K562 (cell line): ENCODE results near the gene GLB1L3. TPM values are rescaled to one million over a fixed set of nuclear protein-coding genes. Genes with fewer than 3 reads are reported as not detected.
A peak's percentile ranks its signal among the peaks of the same experiment; 100 is the strongest.

Experiments used
- BRD4 ChIP-seq: fragments of 200-600 bp; sonication (generic); IDR thresholded peaks from 2 replicates; pipeline ENCODE4 v1.6.1; 2017; ENCODE audit warnings: inconsistent platforms
- CXXC5 ChIP-seq: fragments of 250-450 bp; sonication (Bioruptor Pico); IDR thresholded peaks from 2 replicates; pipeline ENCODE4 v1.8.0; 2022; ENCODE audit warnings: inconsistent platforms, mild to moderate bottlenecking, moderate library complexity
- KDM5B ChIP-seq: fragments of 200-600 bp; sonication (generic); IDR thresholded peaks from 2 replicates; pipeline ENCODE4 v1.6.1; 2012; ENCODE audit warnings: low read depth, mild to moderate bottlenecking, moderate library complexity, low read length, control low read depth, inconsistent platforms; ENCODE audit not compliant: insufficient replicate concordance
- NFATC3 ChIP-seq: fragments of 450-650 bp; IDR thresholded peaks from 2 replicates; pipeline ENCODE4 v1.6.1; 2017; ENCODE audit warnings: mild to moderate bottlenecking
- NR2C1 ChIP-seq, 2 experiments: fragments of 450-650 bp; IDR thresholded peaks; 2 replicates each; pipeline ENCODE4 v1.6.1; 2017; ENCODE audit warnings: mild to moderate bottlenecking in 2 of 2, antibody characterized with exemption in 1 of 2, inconsistent platforms in 1 of 2, missing compliant biosample characterization in 1 of 2, missing genetic modification characterization in 1 of 2
- SREBF2 ChIP-seq: sonication (generic); formaldehyde crosslinking; IDR thresholded peaks from 2 replicates; pipeline ENCODE4 v1.4.0; 2020; ENCODE audit warnings: mild to moderate bottlenecking, missing genetic modification reagents
- TCF7L2 ChIP-seq: fragments of 150-350 bp; IDR thresholded peaks from 2 replicates; pipeline ENCODE4 v1.6.1; 2016; ENCODE audit warnings: low read depth, mild to moderate bottlenecking, low read length, moderate library complexity
- TEAD1 ChIP-seq, 2 experiments: fragments of 450-650 bp in 1 of 2; sonication (generic) in 1 of 2; formaldehyde crosslinking; IDR thresholded peaks; 2 replicates each; pipeline versions ENCODE4 v1.4.0 to v1.8.0; 2020 to 2022; ENCODE audit warnings: mild to moderate bottlenecking in 2 of 2, missing genetic modification reagents in 1 of 2
- ZBTB1 ChIP-seq: sonication (generic); formaldehyde crosslinking; IDR thresholded peaks from 2 replicates; pipeline ENCODE4 v1.8.1; 2023; ENCODE audit warnings: missing genetic modification reagents, low read depth, mild to moderate bottlenecking, borderline replicate concordance
- ZNF165 ChIP-seq: fragments of 250-450 bp; sonication (Bioruptor Pico); IDR thresholded peaks from 2 replicates; pipeline ENCODE4 v1.4.0; 2020; ENCODE audit warnings: borderline replicate concordance
- ZNF551 ChIP-seq: fragments of 250-450 bp; sonication (Bioruptor Pico); IDR thresholded peaks from 2 replicates; pipeline ENCODE4 v1.5.0; 2021; ENCODE audit warnings: mild to moderate bottlenecking, moderate library complexity
- ZNF586 ChIP-seq: fragments of 450-650 bp; formaldehyde crosslinking; conservative IDR thresholded peaks from 2 replicates; pipeline ENCODE4 v1.4.0; 2020; ENCODE audit warnings: mild to moderate bottlenecking, moderate library complexity
- ZSCAN29 ChIP-seq: fragments of 450-650 bp; IDR thresholded peaks from 2 replicates; pipeline ENCODE4 v1.6.1; 2017
- polyA plus RNA-seq, 8 experiments: library from polyadenylated mRNA; depleted of rRNA in 4 of 8; stranded (reverse) in 5 of 8; unstranded in 3 of 8; fragments of >200 nt; fragmentation: Nextera tagmentation in 2 of 8; fragmentation: Illumina TruSeq in 1 of 8; extraction: Ambion mirVana in 2 of 8; extraction: Trizol in 1 of 8; gene quantifications; 2 replicates each; pipeline versions ENCODE4 v1.2.1 to v1.2.3, GENCODE V29; 2011 to 2014; ENCODE audit warnings: inconsistent platforms in 1 of 8, missing spikeins in 1 of 8
- total RNA-seq, 7 experiments: library from RNA; depleted of rRNA in 6 of 7; stranded (reverse); fragments of >200 nt in 6 of 7; fragmentation: Illumina TruSeq in 2 of 7; extraction: Trizol in 2 of 7; gene quantifications; 2 replicates each; pipeline versions ENCODE4 v1.2.1 to v1.2.3, GENCODE V29; 2011 to 2021; ENCODE audit warnings: low replicate concordance in 1 of 7
- TF ChIP-seq, protein P1 (sequence below): sonication (generic); formaldehyde crosslinking; IDR thresholded peaks from 2 replicates; pipeline ENCODE4 v1.5.0; 2020; ENCODE audit warnings: missing genetic modification reagents
- TF ChIP-seq, protein P2 (sequence below): IDR thresholded peaks from 2 replicates; pipeline ENCODE4 v1.6.1; 2014; ENCODE audit warnings: antibody characterized with exemption
- TF ChIP-seq, protein P3 (sequence below): fragments of 450-650 bp; IDR thresholded peaks from 2 replicates; pipeline ENCODE4 v1.6.1; 2016; ENCODE audit warnings: low read depth
- TF ChIP-seq, protein P4 (sequence below): sonication (generic); formaldehyde crosslinking; IDR thresholded peaks from 2 replicates; pipeline ENCODE4 v1.9.0; 2022; ENCODE audit warnings: mild to moderate bottlenecking, missing genetic modification reagents

Gene GLB1L3
- total and polyA plus RNA-seq, 9 of the 15 experiments (the other 6 are each of a cell fraction or from before 2014, with no cell fraction given), result 0.18 to 3.3 (median 0.49) TPM

DNA sequence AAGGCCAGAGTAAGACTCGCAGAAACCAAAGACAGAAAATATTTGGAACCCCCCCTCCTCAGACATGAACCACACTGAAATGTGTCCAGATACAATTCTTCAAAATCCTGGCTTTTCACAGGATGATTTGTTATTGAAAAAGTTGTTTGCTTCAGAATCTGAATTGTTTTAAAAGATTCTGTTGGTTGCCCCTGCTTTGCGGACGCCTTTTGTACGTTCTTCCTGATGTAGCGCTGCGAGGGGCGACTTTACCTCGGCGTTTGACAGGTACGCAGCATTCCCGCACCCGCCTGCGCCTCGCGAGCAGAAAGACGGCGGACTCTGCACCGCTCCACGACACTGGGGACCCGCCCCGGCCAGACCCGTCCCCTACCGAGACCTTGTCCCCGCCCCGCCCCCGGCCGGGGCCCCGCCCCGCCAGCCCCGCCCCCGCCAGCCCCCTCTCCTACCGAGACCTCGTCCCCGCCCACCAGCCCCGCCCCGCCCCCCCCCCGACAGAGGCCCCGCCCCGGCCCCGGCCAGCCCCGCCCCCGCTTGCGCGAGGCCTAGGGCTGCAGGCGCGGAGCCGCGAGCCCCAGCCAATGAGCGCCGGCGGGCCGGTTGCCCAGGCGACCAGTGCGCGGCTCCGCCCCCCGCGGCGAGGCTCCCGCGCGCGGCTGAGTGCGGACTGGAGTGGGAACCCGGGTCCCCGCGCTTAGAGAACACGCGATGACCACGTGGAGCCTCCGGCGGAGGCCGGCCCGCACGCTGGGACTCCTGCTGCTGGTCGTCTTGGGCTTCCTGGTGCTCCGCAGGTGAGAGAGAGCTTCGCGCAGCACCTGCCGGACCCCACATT, 55.4 kb downstream of the GLB1L3 start, which contains the start of gene GLB1L2 (continued):
- TF ChIP-seq ZNF586 (CRISPR knock-in tag) (no peak), KDM5B (peak; percentile 34), ZSCAN29 (no peak), SREBF2 (no peak), ZBTB1 (CRISPR knock-in tag) (peak; percentile 86), ZNF551 (CRISPR knock-in tag) (no peak), BRD4 (no peak), NFATC3 (no peak), TEAD1 (CRISPR knock-in tag; IDR thresholded peaks at IDR 0.05) (peak in 1 of 2 experiments; percentile 80; a peak in 1 of 4 replicates), ZNF165 (no peak), NR2C1 (IDR thresholded peaks at IDR 0.05) (no peak), NR2C1 (tag; IDR thresholded peaks at IDR 0.05) (no peak), CXXC5 (CRISPR knock-in tag) (peak; percentile 80), TCF7L2 (no peak)
- TF ChIP-seq, protein P1, sequence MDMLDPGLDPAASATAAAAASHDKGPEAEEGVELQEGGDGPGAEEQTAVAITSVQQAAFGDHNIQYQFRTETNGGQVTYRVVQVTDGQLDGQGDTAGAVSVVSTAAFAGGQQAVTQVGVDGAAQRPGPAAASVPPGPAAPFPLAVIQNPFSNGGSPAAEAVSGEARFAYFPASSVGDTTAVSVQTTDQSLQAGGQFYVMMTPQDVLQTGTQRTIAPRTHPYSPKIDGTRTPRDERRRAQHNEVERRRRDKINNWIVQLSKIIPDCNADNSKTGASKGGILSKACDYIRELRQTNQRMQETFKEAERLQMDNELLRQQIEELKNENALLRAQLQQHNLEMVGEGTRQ (CRISPR knock-in tag), result peak; percentile 41
- TF ChIP-seq, protein P2, sequence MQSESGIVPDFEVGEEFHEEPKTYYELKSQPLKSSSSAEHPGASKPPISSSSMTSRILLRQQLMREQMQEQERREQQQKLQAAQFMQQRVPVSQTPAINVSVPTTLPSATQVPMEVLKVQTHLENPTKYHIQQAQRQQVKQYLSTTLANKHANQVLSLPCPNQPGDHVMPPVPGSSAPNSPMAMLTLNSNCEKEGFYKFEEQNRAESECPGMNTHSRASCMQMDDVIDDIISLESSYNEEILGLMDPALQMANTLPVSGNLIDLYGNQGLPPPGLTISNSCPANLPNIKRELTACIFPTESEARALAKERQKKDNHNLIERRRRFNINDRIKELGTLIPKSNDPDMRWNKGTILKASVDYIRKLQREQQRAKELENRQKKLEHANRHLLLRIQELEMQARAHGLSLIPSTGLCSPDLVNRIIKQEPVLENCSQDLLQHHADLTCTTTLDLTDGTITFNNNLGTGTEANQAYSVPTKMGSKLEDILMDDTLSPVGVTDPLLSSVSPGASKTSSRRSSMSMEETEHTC, result no peak
- TF ChIP-seq, protein P3, sequence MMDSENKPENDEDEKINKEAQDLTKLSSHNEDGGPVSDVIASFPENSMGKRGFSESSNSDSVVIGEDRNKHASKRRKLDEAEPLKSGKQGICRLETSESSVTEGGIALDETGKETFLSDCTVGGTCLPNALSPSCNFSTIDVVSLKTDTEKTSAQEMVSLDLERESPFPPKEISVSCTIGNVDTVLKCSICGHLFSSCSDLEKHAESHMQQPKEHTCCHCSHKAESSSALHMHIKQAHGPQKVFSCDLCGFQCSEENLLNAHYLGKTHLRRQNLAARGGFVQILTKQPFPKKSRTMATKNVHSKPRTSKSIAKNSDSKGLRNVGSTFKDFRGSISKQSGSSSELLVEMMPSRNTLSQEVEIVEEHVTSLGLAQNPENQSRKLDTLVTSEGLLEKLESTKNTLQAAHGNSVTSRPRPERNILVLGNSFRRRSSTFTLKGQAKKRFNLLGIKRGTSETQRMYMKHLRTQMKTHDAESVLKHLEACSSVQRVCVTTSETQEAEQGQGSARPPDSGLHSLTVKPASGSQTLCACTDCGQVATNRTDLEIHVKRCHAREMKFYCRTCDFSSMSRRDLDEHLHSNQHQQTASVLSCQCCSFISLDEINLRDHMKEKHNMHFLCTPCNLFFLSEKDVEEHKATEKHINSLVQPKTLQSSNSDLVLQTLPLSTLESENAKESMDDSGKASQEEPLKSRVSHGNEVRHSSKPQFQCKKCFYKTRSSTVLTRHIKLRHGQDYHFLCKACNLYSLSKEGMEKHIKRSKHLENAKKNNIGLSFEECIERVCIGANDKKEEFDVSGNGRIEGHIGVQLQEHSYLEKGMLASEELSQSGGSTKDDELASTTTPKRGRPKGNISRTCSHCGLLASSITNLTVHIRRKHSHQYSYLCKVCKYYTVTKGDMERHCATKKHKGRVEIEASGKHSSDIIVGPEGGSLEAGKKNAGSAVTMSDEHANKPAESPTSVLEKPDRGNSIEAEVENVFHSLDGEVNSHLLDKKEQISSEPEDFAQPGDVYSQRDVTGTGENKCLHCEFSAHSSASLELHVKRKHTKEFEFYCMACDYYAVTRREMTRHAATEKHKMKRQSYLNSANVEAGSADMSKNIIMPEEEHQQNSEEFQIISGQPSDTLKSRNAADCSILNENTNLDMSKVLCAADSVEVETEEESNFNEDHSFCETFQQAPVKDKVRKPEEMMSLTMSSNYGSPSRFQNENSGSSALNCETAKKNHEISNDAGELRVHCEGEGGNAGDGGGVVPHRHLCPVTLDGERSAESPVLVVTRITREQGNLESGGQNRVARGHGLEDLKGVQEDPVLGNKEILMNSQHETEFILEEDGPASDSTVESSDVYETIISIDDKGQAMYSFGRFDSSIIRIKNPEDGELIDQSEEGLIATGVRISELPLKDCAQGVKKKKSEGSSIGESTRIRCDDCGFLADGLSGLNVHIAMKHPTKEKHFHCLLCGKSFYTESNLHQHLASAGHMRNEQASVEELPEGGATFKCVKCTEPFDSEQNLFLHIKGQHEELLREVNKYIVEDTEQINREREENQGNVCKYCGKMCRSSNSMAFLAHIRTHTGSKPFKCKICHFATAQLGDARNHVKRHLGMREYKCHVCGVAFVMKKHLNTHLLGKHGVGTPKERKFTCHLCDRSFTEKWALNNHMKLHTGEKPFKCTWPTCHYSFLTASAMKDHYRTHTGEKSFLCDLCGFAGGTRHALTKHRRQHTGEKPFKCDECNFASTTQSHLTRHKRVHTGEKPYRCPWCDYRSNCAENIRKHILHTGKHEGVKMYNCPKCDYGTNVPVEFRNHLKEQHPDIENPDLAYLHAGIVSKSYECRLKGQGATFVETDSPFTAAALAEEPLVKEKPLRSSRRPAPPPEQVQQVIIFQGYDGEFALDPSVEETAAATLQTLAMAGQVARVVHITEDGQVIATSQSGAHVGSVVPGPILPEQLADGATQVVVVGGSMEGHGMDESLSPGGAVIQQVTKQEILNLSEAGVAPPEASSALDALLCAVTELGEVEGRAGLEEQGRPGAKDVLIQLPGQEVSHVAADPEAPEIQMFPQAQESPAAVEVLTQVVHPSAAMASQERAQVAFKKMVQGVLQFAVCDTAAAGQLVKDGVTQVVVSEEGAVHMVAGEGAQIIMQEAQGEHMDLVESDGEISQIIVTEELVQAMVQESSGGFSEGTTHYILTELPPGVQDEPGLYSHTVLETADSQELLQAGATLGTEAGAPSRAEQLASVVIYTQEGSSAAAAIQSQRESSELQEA, result no peak
- TF ChIP-seq, protein P4, sequence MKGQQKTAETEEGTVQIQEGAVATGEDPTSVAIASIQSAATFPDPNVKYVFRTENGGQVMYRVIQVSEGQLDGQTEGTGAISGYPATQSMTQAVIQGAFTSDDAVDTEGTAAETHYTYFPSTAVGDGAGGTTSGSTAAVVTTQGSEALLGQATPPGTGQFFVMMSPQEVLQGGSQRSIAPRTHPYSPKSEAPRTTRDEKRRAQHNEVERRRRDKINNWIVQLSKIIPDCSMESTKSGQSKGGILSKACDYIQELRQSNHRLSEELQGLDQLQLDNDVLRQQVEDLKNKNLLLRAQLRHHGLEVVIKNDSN (CRISPR knock-in tag), result 0 out of 2 replicates have a peak, but pooled peaks have one; percentile 26
